A549 (cell line): ENCODE results near the gene GPRC5A. TPM values are rescaled to one million over a fixed set of nuclear protein-coding genes. Genes with fewer than 3 reads are reported as not detected.

ENCODE experiments used
- ATAC-seq, 2 experiments: fragments of 200-7000 bp in 1 of 2; fragments of >200 bp in 1 of 2; cut with Nextera tagmentation in 1 of 2; cut with Tn5 transposase in 1 of 2; 3 replicates each; pipeline versions ENCODE4 v1.8.0 to v1.9.1; 2018 to 2020; ENCODE audit warnings: mild to moderate bottlenecking in 1 of 2, moderate library complexity in 1 of 2
- CTCF ChIA-PET: fragments of 300-600 bp; sonication (Branson Sonifier 250); formaldehyde crosslinking; extraction: SDS; loops from one replicate; lab custom pipeline; 2021; ENCODE audit warnings: antibody characterized with exemption, inconsistent platforms; lab: Yijun Ruan, JAX
- POLR2A ChIA-PET: fragments of 350-600 bp; formaldehyde crosslinking; extraction: SDS; loops from one replicate; lab custom pipeline; 2021; ENCODE audit warnings: antibody characterized with exemption, inconsistent platforms; lab: Yijun Ruan, JAX
- DNase-seq, 2 experiments: peaks; one replicate each; pipeline versions ENCODE4 v3.0.0 to v3.0.0-alpha.2; 2011 to 2016; ENCODE audit warnings: low read depth in 1 of 2, low spot score in 1 of 2
- FAIRE-seq: peaks from 2 replicates; lab custom pipeline; 2011; peaks lifted over from hg19 to GRCh38; lab: Jason Lieb, UNC
- H3K27ac ChIP-seq, 2 experiments: fragments of >200 bp; sonication (Bioruptor Twin); formaldehyde crosslinking; 3 replicates each; pipeline ENCODE4 v1.5.1; 2016 to 2017
- H3K4me1 ChIP-seq: fragments of >200 bp; sonication (Bioruptor Twin); formaldehyde crosslinking; 3 replicates; pipeline ENCODE4 v1.6.1; 2016
- H3K4me2 ChIP-seq: fragments of >200 bp; sonication (Bioruptor Twin); formaldehyde crosslinking; 3 replicates; pipeline ENCODE4 v1.6.1; 2016
- H3K4me3 ChIP-seq: fragments of >200 bp; sonication (Bioruptor Twin); formaldehyde crosslinking; 3 replicates; pipeline ENCODE4 v1.5.1; 2016
- H3K9me3 ChIP-seq: fragments of >200 bp; sonication (Bioruptor Twin); formaldehyde crosslinking; 3 replicates; pipeline ENCODE4 v1.6.1; 2016
- BCL3 ChIP-seq: fragments of >200 bp; sonication (Bioruptor Twin); formaldehyde crosslinking; IDR thresholded peaks from 3 replicates; pipeline ENCODE4 v1.6.1; 2016
- CHD4 ChIP-seq: fragments of 200-600 bp; sonication (generic); IDR thresholded peaks from 2 replicates; pipeline ENCODE4 v1.6.1; 2016; ENCODE audit warnings: antibody characterized with exemption, mild to moderate bottlenecking, borderline replicate concordance
- CTCF ChIP-seq: fragments of >200 bp; sonication (Bioruptor Twin); formaldehyde crosslinking; IDR thresholded peaks from 3 replicates; pipeline ENCODE4 v1.5.1; 2016
- ELK1 ChIP-seq: fragments of 150-350 bp; IDR thresholded peaks from 2 replicates; pipeline ENCODE4 v1.6.1; 2014; ENCODE audit warnings: low read depth, mild to moderate bottlenecking, low read length
- FOSB ChIP-seq: fragments of 250-450 bp; sonication (Bioruptor Pico); IDR thresholded peaks from 2 replicates; pipeline ENCODE4 v1.5.0; 2020; ENCODE audit warnings: mild to moderate bottlenecking, moderate library complexity
- HOXA7 ChIP-seq: fragments of 250-450 bp; sonication (Bioruptor Pico); IDR thresholded peaks from 2 replicates; pipeline ENCODE4 v1.5.0; 2020; ENCODE audit warnings: mild to moderate bottlenecking, moderate library complexity
- MAFK ChIP-seq: fragments of 450-650 bp; IDR thresholded peaks from 2 replicates; pipeline ENCODE4 v1.6.1; 2014; ENCODE audit not compliant: partially characterized antibody
- REST ChIP-seq: fragments of 200-600 bp; sonication (generic); IDR thresholded peaks from 2 replicates; pipeline ENCODE4 v1.6.1; 2016; ENCODE audit warnings: antibody characterized with exemption, mild to moderate bottlenecking, moderate library complexity
- TFCP2L1 ChIP-seq: fragments of 250-450 bp; sonication (Bioruptor Pico); IDR thresholded peaks from 2 replicates; pipeline ENCODE4 v1.5.0; 2021; ENCODE audit warnings: mild to moderate bottlenecking
- TP53 ChIP-seq: fragments of 250-450 bp; sonication (Bioruptor Pico); IDR thresholded peaks from 2 replicates; pipeline ENCODE4 v1.5.0; 2021; ENCODE audit warnings: mild to moderate bottlenecking, moderate library complexity
- ZNF302 ChIP-seq: fragments of 250-450 bp; sonication (Bioruptor Pico); IDR thresholded peaks from 2 replicates; pipeline ENCODE4 v1.9.0; 2021; ENCODE audit warnings: inconsistent platforms, mild to moderate bottlenecking, moderate library complexity
- WGBS: methylation state at CpG from one replicate; pipeline ENCODE4 v1.1.6; 2017; ENCODE audit errors: missing lambda C conversion rate; 5-methylcytosine and 5-hydroxymethylcytosine counted together
- polyA plus RNA-seq, 4 experiments: library from polyadenylated mRNA; depleted of rRNA in 3 of 4; stranded (reverse); fragments of >200 nt; fragmentation: RNase III in 1 of 4; extraction: RNeasy Plus Mini Kit Qiagen cat#74134 plus additional on column Dnase treatment in 1 of 4; gene quantifications; 2 replicates in 3 of 4; 3 replicates in 1 of 4; pipeline ENCODE4 v1.2.3, GENCODE V29; 2011 to 2017

The GPRC5A gene
- polyA plus RNA-seq, 2 of the 4 experiments (the other 2 are of a cell fraction): 173 to 296 TPM

- DNase-seq (no peak), FAIRE-seq (no peak), ATAC-seq (no peak)
- ChIA-PET CTCF (interaction anchor here (1.3 to 3.8 kb wide), 4 partner anchors 10 to 58 kb away, joined by 3 to 20 read pairs (median 6); no protein-coding TSS in a partner anchor), POLR2A (no interaction called here)
- Histone ChIP-seq H3K27ac (peak overlapping the region in 1 of 2 experiments; percentile 86; a peak in 3 of 6 replicates), H3K4me2 (no peak overlapping the region), H3K4me1 (peaks cover 38% of the 10 kb centered on the region), H3K4me3 (no peak overlapping the region), H3K9me3 (no peaks in the 10 kb centered on the region)
- TF ChIP-seq HOXA7 (CRISPR knock-in tag) (peak; percentile 59; the same call in 1 of the 2 replicates), ELK1 (no peak), CHD4 (no peak), BCL3 (no peak), TFCP2L1 (CRISPR knock-in tag) (no peak), CTCF (no peak), TP53 (CRISPR knock-in tag) (no peak), MAFK (no peak)
- 25% methylated on average over 1 of the region's 1 CpG for WGBS
Measured at GRCh38 chr12:12925388-12925787, 34.0 kb downstream of the GPRC5A start.

- H3K4me3 ChIP-seq: peak overlapping the region; percentile 41
- peak overlapping the region; percentile 87 for H3K4me2 ChIP-seq
- ATAC-seq (peak; percentile 36 to 44), DNase-seq (peak in 1 of 2 experiments; percentile 64), FAIRE-seq (no peak)
- no peak for TF ChIP-seq REST
- TF ChIP-seq HOXA7 (CRISPR knock-in tag): 0 out of 2 replicates have a peak, but pooled peaks have one; percentile 21
- peak; percentile 22; the same call in 1 of the 2 replicates for TF ChIP-seq FOSB (CRISPR knock-in tag)
- no peak for TF ChIP-seq ZNF302 (CRISPR knock-in tag)
- peak overlapping the region; percentile 76 to 86 for H3K27ac ChIP-seq
- no peaks in the 10 kb centered on the region for H3K9me3 ChIP-seq
- H3K4me1 ChIP-seq: peaks cover 33% of the 10 kb centered on the region
- POLR2A ChIA-PET: interaction anchor here (0.6 to 0.7 kb wide), 2 partner anchors 53 to 66 kb away, joined by 3 to 5 read pairs; no protein-coding TSS in a partner anchor
- 53% methylated on average over 18 of the region's 18 CpGs for WGBS
- CTCF ChIA-PET: interaction anchor here (0.6 to 3.8 kb wide), 8 partner anchors 11 to 139 kb away, joined by 3 to 20 read pairs (median 3); no protein-coding TSS in a partner anchor
Measured at GRCh38 chr12:12926571-12927071, 35.3 kb downstream of the GPRC5A start.
